ENCODE measurements around the gene CTBP1. TPM values are rescaled to one million over a fixed set of nuclear protein-coding genes. Genes with fewer than 3 reads are reported as not detected.

The CTBP1 gene
- total and polyA plus RNA-seq, 9 of the 15 experiments (the other 6 are each of a cell fraction or from before 2014, with no cell fraction given): 14.5 to 162 (median 68.2) TPM

- peak; percentile 55 to 61; a peak in 3 of 4 replicates for TF ChIP-seq MAZ (CRISPR knock-in tag; conservative IDR thresholded peaks at IDR 0.05 in 1 of 2, IDR thresholded peaks at IDR 0.05 in 1 of 2)
- no peak for TF ChIP-seq SMAD3 (CRISPR knock-in tag; conservative IDR thresholded peaks at IDR 0.05)
- no peak for TF ChIP-seq PTRF (tag; IDR thresholded peaks at IDR 0.05)
- TF ChIP-seq CBX3 (IDR thresholded peaks at IDR 0.05; ENCODE audit: borderline replicate concordance in 1 of 2, low read length in 2 of 2): no peak
- TF ChIP-seq L3MBTL2 (IDR thresholded peaks at IDR 0.05): peak; percentile 94
- 0 out of 4 replicates have a peak, but pooled peaks of 1 of the 2 experiments have one; percentile 26 for TF ChIP-seq TRIM24 (IDR thresholded peaks at IDR 0.05)
- TF ChIP-seq GABPB1 (CRISPR knock-in tag; IDR thresholded peaks at IDR 0.05): peak; percentile 74
- TF ChIP-seq NFE2L1 (tag; IDR thresholded peaks at IDR 0.05; ENCODE audit: borderline replicate concordance, low read depth): no peak
- no peak for TF ChIP-seq ZBTB26 (CRISPR knock-in tag; IDR thresholded peaks at IDR 0.05)
- TF ChIP-seq REST (IDR thresholded peaks at IDR 0.05; ENCODE audit: borderline replicate concordance): peak; percentile 77
- TF ChIP-seq REST (CRISPR knock-in tag; IDR thresholded peaks at IDR 0.05; ENCODE audit: low read depth): no peak
- TF ChIP-seq MED1 (CRISPR knock-in tag; IDR thresholded peaks at IDR 0.05; ENCODE audit: borderline replicate concordance): no peak
- no peak for TF ChIP-seq ZC3H11A (IDR thresholded peaks at IDR 0.05; ENCODE audit: low read depth, low read length)
- peak; percentile 82; the same call in 1 of the 2 replicates for TF ChIP-seq SP1 (CRISPR knock-in tag; IDR thresholded peaks at IDR 0.05)
- peak; percentile 62; the same call in 1 of the 2 replicates for TF ChIP-seq KAT7 (CRISPR knock-in tag; IDR thresholded peaks at IDR 0.05; ENCODE audit: borderline replicate concordance)
- TF ChIP-seq MXI1 (IDR thresholded peaks at IDR 0.05; ENCODE audit: low read depth, low read length): no peak
- TF ChIP-seq PML (IDR thresholded peaks at IDR 0.05; ENCODE audit: low read length): no peak; the same call in 1 of the 2 replicates
- TF ChIP-seq CREM (IDR thresholded peaks at IDR 0.05; ENCODE audit: low read depth): peak; percentile 67
- TF ChIP-seq MEF2D (tag; conservative IDR thresholded peaks at IDR 0.05; ENCODE audit: low read depth): no peak
These were observed 81.5 kb downstream of the CTBP1 start (continued) for GRCh38 chr4:1167244-1167949.

All from K562 (cell line).